Lower leg skin (tissue), 3 donors: ENCODE measurements around the gene NAV2.

Experiments used
- CTCF ChIP-seq, 3 donors: fragments of 450-650 bp; IDR thresholded peaks; one replicate each; pipeline ENCODE4 v1.5.1; 2016; ENCODE audit warnings: antibody characterized with exemption in 3 of 3, mild to moderate bottlenecking in 3 of 3, moderate library complexity in 2 of 3
- POLR2A ChIP-seq, 2 donors: fragments of 450-650 bp; IDR thresholded peaks; one replicate each; pipeline ENCODE4 v1.6.1; 2016 to 2017; ENCODE audit warnings: antibody characterized with exemption in 2 of 2, mild to moderate bottlenecking in 1 of 2, moderate library complexity in 1 of 2

DNA sequence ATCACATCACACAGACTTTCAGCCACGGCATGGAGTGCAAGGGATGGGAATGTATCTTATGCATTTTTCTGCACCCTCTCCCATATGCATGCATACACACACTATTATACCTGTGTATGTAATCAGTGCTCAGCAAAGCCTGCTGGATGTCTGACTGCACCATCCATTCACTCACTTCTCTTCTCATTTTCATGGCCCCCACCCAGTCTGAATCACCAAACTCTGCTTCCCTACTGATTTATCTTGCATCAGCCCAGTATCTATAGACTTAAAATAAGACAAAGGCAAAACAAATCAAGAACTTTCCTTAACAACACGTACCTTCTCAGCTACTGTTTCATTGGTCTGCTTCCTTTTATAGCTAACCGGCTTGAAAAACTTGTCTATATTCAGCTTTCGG, 426.1 kb downstream of the NAV2 start:
- TF ChIP-seq CTCF (IDR thresholded peaks at IDR 0.05) (no peak), POLR2A (IDR thresholded peaks at IDR 0.05) (no peak)
